WERI-Rb-1 (cell line): ENCODE results near the gene RAD51B.

Experiments used
- DNase-seq: peaks from one replicate; pipeline ENCODE4 v3.0.0-alpha.2; 2020
- H3K27ac ChIP-seq: fragments of 250-450 bp; sonication (Bioruptor Pico); 2 replicates; pipeline ENCODE4 v1.5.1; 2020; ENCODE audit warnings: mild to moderate bottlenecking, moderate library complexity
- H3K27me3 ChIP-seq: fragments of 250-450 bp; sonication (Bioruptor Pico); 2 replicates; pipeline ENCODE4 v1.5.1; 2021; ENCODE audit warnings: mild to moderate bottlenecking, low read depth, moderate library complexity; ENCODE audit not compliant: insufficient read depth, severe bottlenecking
- H3K36me3 ChIP-seq: fragments of 250-450 bp; sonication (Bioruptor Pico); 2 replicates; pipeline ENCODE4 v1.5.1; 2020; ENCODE audit warnings: mild to moderate bottlenecking, moderate library complexity
- H3K4me3 ChIP-seq: 2 replicates; pipeline ENCODE4 v1.5.1; 2011; ENCODE audit warnings: low read depth, mild to moderate bottlenecking, control low read depth, low read length
- H3K9me3 ChIP-seq: fragments of 250-450 bp; sonication (Bioruptor Pico); 2 replicates; pipeline ENCODE4 v1.5.1; 2021; ENCODE audit warnings: mild to moderate bottlenecking, moderate library complexity; ENCODE audit not compliant: severe bottlenecking
- CTCF ChIP-seq: IDR thresholded peaks from 2 replicates; pipeline ENCODE4 v1.5.1; 2011; ENCODE audit warnings: low read depth, mild to moderate bottlenecking, control low read depth, inconsistent platforms, low read length

Gene RAD51B

GRCh38 chr14:68050177-68050576 is 230.6 kb downstream of the RAD51B start:
- no peaks in the 10 kb centered on the region for H3K9me3 ChIP-seq
- no peak overlapping the region for H3K27ac ChIP-seq
- TF ChIP-seq CTCF = no peak
- H3K27me3 ChIP-seq = no peaks in the 10 kb centered on the region
- no peak overlapping the region for H3K4me3 ChIP-seq
- H3K36me3 ChIP-seq = no peaks in the 10 kb centered on the region
- DNase-seq = no peak

GRCh38 chr14:68051146-68051545 is 231.6 kb downstream of the RAD51B start:
- no peaks in the 10 kb centered on the region for H3K9me3 ChIP-seq
- H3K4me3 ChIP-seq = no peak overlapping the region

GRCh38 chr14:68060198-68060597 is 240.6 kb downstream of the RAD51B start:
- Histone ChIP-seq H3K4me3 (no peak overlapping the region), H3K27ac (no peak overlapping the region), H3K9me3 (no peaks in the 10 kb centered on the region), H3K27me3 (no peaks in the 10 kb centered on the region), H3K36me3 (no peaks in the 10 kb centered on the region)
- TF ChIP-seq CTCF = no peak
- DNase-seq = no peak

More at GRCh38 chr14:68051146-68051545, 231.6 kb downstream of the RAD51B start:
- no peak overlapping the region for H3K27ac ChIP-seq
- no peaks in the 10 kb centered on the region for H3K27me3 ChIP-seq
- H3K36me3 ChIP-seq = no peaks in the 10 kb centered on the region
- TF ChIP-seq CTCF = no peak
- DNase-seq = no peak

GRCh38 chr14:68062651-68063050 is 243.1 kb downstream of the RAD51B start:
- TF ChIP-seq CTCF = no peak
- Histone ChIP-seq H3K27ac (no peak overlapping the region), H3K27me3 (no peaks in the 10 kb centered on the region), H3K4me3 (no peak overlapping the region), H3K36me3 (no peaks in the 10 kb centered on the region), H3K9me3 (no peaks in the 10 kb centered on the region)
- DNase-seq = no peak

- Histone ChIP-seq H3K36me3 (no peaks in the 10 kb centered on the region), H3K27me3 (no peaks in the 10 kb centered on the region), H3K4me3 (no peak overlapping the region), H3K27ac (no peak overlapping the region), H3K9me3 (no peaks in the 10 kb centered on the region)
- DNase-seq = no peak
- no peak for TF ChIP-seq CTCF
Observed at GRCh38 chr14:68065322-68065721, 245.7 kb downstream of the RAD51B start.

GRCh38 chr14:68074765-68075381 is 255.3 kb downstream of the RAD51B start:
- no peaks in the 10 kb centered on the region for H3K9me3 ChIP-seq
- TF ChIP-seq CTCF = no peak
- H3K27ac ChIP-seq = no peak overlapping the region
- H3K4me3 ChIP-seq = no peak overlapping the region
- H3K27me3 ChIP-seq = no peaks in the 10 kb centered on the region
- DNase-seq = no peak
- H3K36me3 ChIP-seq = no peaks in the 10 kb centered on the region
